ENCODE results near the gene NLK. TPM values are rescaled to one million over a fixed set of nuclear protein-coding genes. Genes with fewer than 3 reads are reported as not detected.

Gene NLK
- total and polyA plus RNA-seq, 2 of the 13 experiments (the other 11 are each of a cell fraction or from before 2014, with no cell fraction given): 13.4 to 14.6 TPM

DNA sequence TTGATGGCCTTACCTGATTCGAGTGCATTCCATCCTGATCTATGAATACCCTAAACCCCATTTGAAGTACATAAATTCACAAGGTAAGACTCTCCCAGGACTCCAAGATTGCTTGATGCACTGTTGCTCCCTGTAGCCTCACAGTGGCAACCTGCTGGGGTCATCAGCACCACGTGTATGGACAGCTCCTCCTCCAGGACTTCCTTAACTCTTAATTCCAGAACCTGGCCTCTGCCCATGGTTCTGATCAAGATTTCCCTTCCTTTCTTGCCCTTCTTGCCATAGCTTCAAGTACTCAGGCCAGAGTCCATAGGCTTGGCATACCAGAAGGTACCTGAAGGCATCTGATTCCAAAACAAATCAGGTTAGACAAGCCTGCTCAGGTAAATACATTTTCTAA, 34.0 kb upstream of the NLK start (continued):
- no peak for TF ChIP-seq PREB (CRISPR knock-in tag; IDR thresholded peaks at IDR 0.05)
- no peak for TF ChIP-seq SRSF4 (IDR thresholded peaks at IDR 0.05; ENCODE audit: low read depth, low read length, poor library complexity, severe bottlenecking)
- no peak for TF ChIP-seq ZBTB40 (IDR thresholded peaks at IDR 0.05)
- no peak for TF ChIP-seq ZBTB40 (CRISPR knock-in tag; IDR thresholded peaks at IDR 0.05)
- no peak for TF ChIP-seq PAF1 (CRISPR knock-in tag; IDR thresholded peaks at IDR 0.05)
- TF ChIP-seq MEF2D (CRISPR knock-in tag; IDR thresholded peaks at IDR 0.05): no peak
- TF ChIP-seq MXD4 (CRISPR knock-in tag; IDR thresholded peaks at IDR 0.05): no peak
- TF ChIP-seq, protein P1, sequence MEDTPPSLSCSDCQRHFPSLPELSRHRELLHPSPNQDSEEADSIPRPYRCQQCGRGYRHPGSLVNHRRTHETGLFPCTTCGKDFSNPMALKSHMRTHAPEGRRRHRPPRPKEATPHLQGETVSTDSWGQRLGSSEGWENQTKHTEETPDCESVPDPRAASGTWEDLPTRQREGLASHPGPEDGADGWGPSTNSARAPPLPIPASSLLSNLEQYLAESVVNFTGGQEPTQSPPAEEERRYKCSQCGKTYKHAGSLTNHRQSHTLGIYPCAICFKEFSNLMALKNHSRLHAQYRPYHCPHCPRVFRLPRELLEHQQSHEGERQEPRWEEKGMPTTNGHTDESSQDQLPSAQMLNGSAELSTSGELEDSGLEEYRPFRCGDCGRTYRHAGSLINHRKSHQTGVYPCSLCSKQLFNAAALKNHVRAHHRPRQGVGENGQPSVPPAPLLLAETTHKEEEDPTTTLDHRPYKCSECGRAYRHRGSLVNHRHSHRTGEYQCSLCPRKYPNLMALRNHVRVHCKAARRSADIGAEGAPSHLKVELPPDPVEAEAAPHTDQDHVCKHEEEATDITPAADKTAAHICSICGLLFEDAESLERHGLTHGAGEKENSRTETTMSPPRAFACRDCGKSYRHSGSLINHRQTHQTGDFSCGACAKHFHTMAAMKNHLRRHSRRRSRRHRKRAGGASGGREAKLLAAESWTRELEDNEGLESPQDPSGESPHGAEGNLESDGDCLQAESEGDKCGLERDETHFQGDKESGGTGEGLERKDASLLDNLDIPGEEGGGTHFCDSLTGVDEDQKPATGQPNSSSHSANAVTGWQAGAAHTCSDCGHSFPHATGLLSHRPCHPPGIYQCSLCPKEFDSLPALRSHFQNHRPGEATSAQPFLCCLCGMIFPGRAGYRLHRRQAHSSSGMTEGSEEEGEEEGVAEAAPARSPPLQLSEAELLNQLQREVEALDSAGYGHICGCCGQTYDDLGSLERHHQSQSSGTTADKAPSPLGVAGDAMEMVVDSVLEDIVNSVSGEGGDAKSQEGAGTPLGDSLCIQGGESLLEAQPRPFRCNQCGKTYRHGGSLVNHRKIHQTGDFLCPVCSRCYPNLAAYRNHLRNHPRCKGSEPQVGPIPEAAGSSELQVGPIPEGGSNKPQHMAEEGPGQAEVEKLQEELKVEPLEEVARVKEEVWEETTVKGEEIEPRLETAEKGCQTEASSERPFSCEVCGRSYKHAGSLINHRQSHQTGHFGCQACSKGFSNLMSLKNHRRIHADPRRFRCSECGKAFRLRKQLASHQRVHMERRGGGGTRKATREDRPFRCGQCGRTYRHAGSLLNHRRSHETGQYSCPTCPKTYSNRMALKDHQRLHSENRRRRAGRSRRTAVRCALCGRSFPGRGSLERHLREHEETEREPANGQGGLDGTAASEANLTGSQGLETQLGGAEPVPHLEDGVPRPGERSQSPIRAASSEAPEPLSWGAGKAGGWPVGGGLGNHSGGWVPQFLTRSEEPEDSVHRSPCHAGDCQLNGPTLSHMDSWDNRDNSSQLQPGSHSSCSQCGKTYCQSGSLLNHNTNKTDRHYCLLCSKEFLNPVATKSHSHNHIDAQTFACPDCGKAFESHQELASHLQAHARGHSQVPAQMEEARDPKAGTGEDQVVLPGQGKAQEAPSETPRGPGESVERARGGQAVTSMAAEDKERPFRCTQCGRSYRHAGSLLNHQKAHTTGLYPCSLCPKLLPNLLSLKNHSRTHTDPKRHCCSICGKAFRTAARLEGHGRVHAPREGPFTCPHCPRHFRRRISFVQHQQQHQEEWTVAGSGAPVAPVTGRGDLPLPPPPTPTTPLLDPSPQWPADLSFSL (CRISPR knock-in tag; IDR thresholded peaks at IDR 0.05): no peak
- no peak for TF ChIP-seq IRF2 (CRISPR knock-in tag; IDR thresholded peaks at IDR 0.05)
- TF ChIP-seq ZNF841 (CRISPR knock-in tag; IDR thresholded peaks at IDR 0.05; ENCODE audit: borderline replicate concordance): no peak
- TF ChIP-seq, protein P2, sequence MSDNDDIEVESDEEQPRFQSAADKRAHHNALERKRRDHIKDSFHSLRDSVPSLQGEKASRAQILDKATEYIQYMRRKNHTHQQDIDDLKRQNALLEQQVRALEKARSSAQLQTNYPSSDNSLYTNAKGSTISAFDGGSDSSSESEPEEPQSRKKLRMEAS (IDR thresholded peaks at IDR 0.05): no peak
